ENCODE measurements around the gene EVX1. TPM values are rescaled to one million over a fixed set of nuclear protein-coding genes. Genes with fewer than 3 reads are reported as not detected.

The EVX1 gene
- polyA plus RNA-seq, 1 donor (not counting 4 experiments of a cell fraction or from before 2014, with no cell fraction given) = not detected

GRCh38 chr7:27201580-27202017, 41.0 kb upstream of the EVX1 start:
- Histone ChIP-seq H3K36me3 (ENCODE audit: control insufficient read depth in 2 of 2, extremely low read depth in 1 of 2, insufficient read depth in 2 of 2, low read length in 2 of 2) (no peaks in the 10 kb centered on the region), H3K27me3 (ENCODE audit: control insufficient read depth, extremely low read depth, insufficient read depth, low read length) (peaks cover 88% of the 10 kb centered on the region), H3K4me3 (ENCODE audit: control insufficient read depth in 2 of 3, extremely low read depth in 1 of 3, insufficient read depth in 2 of 3, low read depth in 1 of 3, low read length in 3 of 3) (peak overlapping the region in 1 of 3 experiments; percentile 16), H3K9ac (ENCODE audit: control insufficient read depth, extremely low read depth, insufficient read depth, low read length) (no peak overlapping the region), H3K9me1 (ENCODE audit: control insufficient read depth, extremely low read depth, insufficient read depth, low read length) (no peaks in the 10 kb centered on the region), H3K27ac (ENCODE audit: control insufficient read depth, insufficient read depth, low read length) (no peak overlapping the region), H3K79me2 (ENCODE audit: control insufficient read depth, insufficient read depth, low read length) (no peaks in the 10 kb centered on the region), H3K4me1 (ENCODE audit: control insufficient read depth, extremely low read depth, insufficient read depth, low read length) (peaks cover 7% of the 10 kb centered on the region), H2AFZ (ENCODE audit: control insufficient read depth, low read length) (no peak overlapping the region), H3K9me3 (ENCODE audit: control insufficient read depth, low read depth, low read length) (no peaks in the 10 kb centered on the region), H3K4me2 (ENCODE audit: control insufficient read depth, extremely low read depth, insufficient read depth, low read depth, low read length) (peak overlapping the region; percentile 67), H4K20me1 (ENCODE audit: control insufficient read depth, extremely low read depth, insufficient read depth, low read length) (peaks cover 5% of the 10 kb centered on the region)
- TF ChIP-seq EZH2 (IDR thresholded peaks at IDR 0.05; ENCODE audit: low read length) (peak; percentile 25), CTCF (optimal IDR thresholded peaks at IDR 0.05 in 1 of 3, IDR thresholded peaks at IDR 0.05 in 1 of 3, conservative IDR thresholded peaks at IDR 0.05 in 1 of 3; ENCODE audit: extremely low read depth in 1 of 3, insufficient read depth in 2 of 3, low read length in 3 of 3) (no peak)
- dilution Hi-C loops (cut with MboI; ENCODE audit: extremely low pct_ligation_motif_present, low sequenced_read_pairs) = loop anchor here (25.0 kb wide), 1 partner anchor 386 kb away; no protein-coding TSS in a partner anchor
- FAIRE-seq (no peak), DNase-seq (ENCODE audit: low read depth, low spot score) (no peak)

- no peak overlapping the region for H3K27ac ChIP-seq (ENCODE audit: control insufficient read depth, insufficient read depth, low read length)
- H4K20me1 ChIP-seq (ENCODE audit: control insufficient read depth, extremely low read depth, insufficient read depth, low read length) = peaks cover 5% of the 10 kb centered on the region
- H3K9me1 ChIP-seq (ENCODE audit: control insufficient read depth, extremely low read depth, insufficient read depth, low read length) = no peaks in the 10 kb centered on the region
- no peak overlapping the region for H3K4me2 ChIP-seq (ENCODE audit: control insufficient read depth, extremely low read depth, insufficient read depth, low read depth, low read length)
- H3K79me2 ChIP-seq (ENCODE audit: control insufficient read depth, insufficient read depth, low read length) = no peaks in the 10 kb centered on the region
- H3K9ac ChIP-seq (ENCODE audit: control insufficient read depth, extremely low read depth, insufficient read depth, low read length) = no peak overlapping the region
- FAIRE-seq = no peak
- no peak for DNase-seq (ENCODE audit: low read depth, low spot score)
- no peaks in the 10 kb centered on the region for H3K9me3 ChIP-seq (ENCODE audit: control insufficient read depth, low read depth, low read length)
- H2AFZ ChIP-seq (ENCODE audit: control insufficient read depth, low read length) = no peak overlapping the region
- peaks cover 7% of the 10 kb centered on the region for H3K4me1 ChIP-seq (ENCODE audit: control insufficient read depth, extremely low read depth, insufficient read depth, low read length)
- H3K4me3 ChIP-seq (ENCODE audit: control insufficient read depth in 2 of 3, extremely low read depth in 1 of 3, insufficient read depth in 2 of 3, low read depth in 1 of 3, low read length in 3 of 3) = no peak overlapping the region
- dilution Hi-C loops (cut with MboI; ENCODE audit: extremely low pct_ligation_motif_present, low sequenced_read_pairs) = loop anchor here (25.0 kb wide), 1 partner anchor 385 kb away; no protein-coding TSS in a partner anchor
- H3K36me3 ChIP-seq (ENCODE audit: control insufficient read depth in 2 of 2, extremely low read depth in 1 of 2, insufficient read depth in 2 of 2, low read length in 2 of 2) = no peaks in the 10 kb centered on the region
- H3K27me3 ChIP-seq (ENCODE audit: control insufficient read depth, extremely low read depth, insufficient read depth, low read length) = peaks cover 89% of the 10 kb centered on the region
- no peak for TF ChIP-seq EZH2 (IDR thresholded peaks at IDR 0.05; ENCODE audit: low read length)
- TF ChIP-seq CTCF (optimal IDR thresholded peaks at IDR 0.05 in 1 of 3, IDR thresholded peaks at IDR 0.05 in 1 of 3, conservative IDR thresholded peaks at IDR 0.05 in 1 of 3; ENCODE audit: extremely low read depth in 1 of 3, insufficient read depth in 2 of 3, low read length in 3 of 3) = no peak
Measured at GRCh38 chr7:27202018-27202861, 40.4 kb upstream of the EVX1 start.

Measured in keratinocyte (primary cell).